LNCaP clone FGC (cell line): Measurements from ENCODE around the gene G6PD.

Experiments used
- DNase-seq: peaks from one replicate; pipeline ENCODE4 v3.0.0-alpha.2; 2011; ENCODE audit warnings: low read depth
- H3K4me3 ChIP-seq: 2 replicates; pipeline ENCODE4 v1.5.1; 2011; ENCODE audit warnings: mild to moderate bottlenecking, low read depth, low read length, control low read depth
- CTCF ChIP-seq: IDR thresholded peaks from 2 replicates; pipeline ENCODE4 v1.5.1; 2012; ENCODE audit warnings: mild to moderate bottlenecking; ENCODE audit not compliant: control insufficient read depth, insufficient read depth; ENCODE audit errors: extremely low read depth

G6PD gene

DNA sequence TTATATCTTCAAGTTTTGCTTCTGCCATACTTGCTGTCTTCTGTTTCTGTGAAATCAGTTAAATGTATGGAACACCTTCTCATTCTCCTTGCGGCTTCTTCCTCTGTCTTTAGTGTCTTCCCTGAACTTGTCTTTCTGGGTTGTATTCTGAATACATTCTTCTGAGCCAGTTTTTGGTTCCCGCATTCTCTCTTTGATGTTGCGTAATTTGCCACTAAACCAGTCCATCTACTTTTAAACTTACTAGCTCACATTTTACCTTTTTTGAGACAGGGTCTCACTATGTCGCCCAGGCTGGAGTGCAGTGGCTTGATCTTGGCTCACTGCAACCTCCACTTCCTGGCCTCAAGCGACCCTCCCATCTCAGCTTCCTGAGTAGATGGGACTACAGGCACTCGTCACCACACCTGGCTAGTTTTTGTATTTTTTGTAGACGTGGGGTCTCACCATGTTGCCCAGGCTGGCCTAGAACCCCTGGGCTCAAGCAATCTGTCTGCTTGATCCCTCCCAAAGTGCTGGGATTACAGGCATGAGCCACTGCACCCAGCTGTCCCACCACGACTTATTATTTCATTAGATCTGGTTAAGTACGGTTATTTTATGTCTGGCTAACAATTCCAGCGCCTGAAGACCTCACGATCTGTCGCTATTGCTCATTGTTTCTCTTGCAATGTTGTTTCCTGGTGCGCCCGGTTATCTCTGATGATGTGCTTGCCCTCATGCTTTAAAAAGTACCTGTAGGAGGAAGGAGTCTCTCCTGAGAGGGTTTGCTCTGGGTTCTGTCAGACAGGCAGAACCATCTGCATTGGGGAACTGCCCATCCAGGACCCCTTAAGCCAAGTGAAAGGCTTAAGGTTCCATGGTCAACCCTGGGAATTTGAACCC is 20.8 kb downstream of the G6PD start:
- no peak overlapping the region for H3K4me3 ChIP-seq
- TF ChIP-seq CTCF, result no peak
- DNase-seq, result no peak

- H3K4me3 ChIP-seq, result no peak overlapping the region
- DNase-seq, result no peak
- no peak for TF ChIP-seq CTCF
Measured at GRCh38 chrX:154519389-154519788, 27.3 kb downstream of the G6PD start.

DNA sequence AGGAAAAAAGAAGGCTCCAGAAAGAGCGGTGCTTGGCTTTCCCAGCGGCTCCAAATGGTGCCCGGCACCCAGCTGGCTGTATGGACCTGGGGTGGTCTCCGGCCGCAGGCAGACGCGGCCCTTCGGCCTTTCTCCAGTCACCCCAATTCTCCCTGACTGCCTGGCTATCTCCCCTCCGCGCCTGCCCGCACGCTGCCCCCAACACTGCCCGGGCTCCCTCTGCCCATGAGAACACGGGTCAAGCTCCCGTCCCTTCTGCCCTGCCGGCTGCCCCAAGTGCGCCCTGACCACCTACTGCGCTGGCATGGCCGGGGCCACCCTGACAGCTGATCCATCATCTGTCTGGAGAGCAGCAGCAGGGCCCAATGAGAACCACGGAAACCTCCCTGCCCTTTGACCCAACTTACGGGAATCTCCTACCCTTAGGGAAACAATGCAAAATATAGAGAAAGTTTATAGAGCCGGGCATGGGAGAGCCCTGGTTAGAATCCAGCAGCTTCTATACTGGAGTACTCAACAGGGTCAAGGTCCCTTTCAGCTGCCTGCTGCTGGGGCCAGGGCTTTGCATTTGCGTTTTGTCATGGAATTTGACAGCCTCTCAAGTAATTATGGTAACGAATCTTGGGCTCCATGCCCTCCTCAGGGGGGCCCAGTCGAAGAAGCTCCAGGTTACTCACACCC is 29.4 kb downstream of the G6PD start:
- H3K4me3 ChIP-seq, result no peak overlapping the region; the same call in 1 of the 2 replicates
- TF ChIP-seq CTCF, result no peak
- no peak for DNase-seq

DNA sequence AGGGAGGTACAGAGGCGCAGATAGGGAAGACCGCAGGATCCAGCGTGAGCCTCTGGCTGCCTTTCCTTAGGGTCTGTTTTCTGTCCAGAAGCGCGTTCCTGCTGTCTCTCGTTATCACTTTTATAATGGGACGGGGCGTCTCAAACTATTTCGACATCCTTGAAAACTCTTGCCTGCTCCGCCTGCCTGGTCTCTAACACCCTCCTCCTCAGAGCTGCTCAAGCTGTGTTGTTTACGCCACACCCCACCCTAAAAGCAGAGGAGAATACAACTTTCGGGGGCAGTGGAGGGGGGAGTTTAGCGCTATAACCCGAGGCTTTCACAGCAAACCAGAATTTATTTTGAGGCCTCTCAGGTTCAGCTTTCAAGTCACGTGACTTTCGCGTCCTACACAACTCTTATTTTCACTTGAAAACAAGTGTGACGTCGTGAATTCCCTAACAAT is 30.0 kb downstream of the G6PD start:
- no peak for DNase-seq
- peak overlapping the region; percentile 56 for H3K4me3 ChIP-seq
- TF ChIP-seq CTCF, result no peak

GRCh38 chrX:154515966-154516655 is 30.5 kb downstream of the G6PD start, which contains the start of gene FAM3A:
TSS of gene FAM3A (minus strand) at chrX:154516232. CDS start at chrX:154515772, 460 bp downstream.
- no peak for TF ChIP-seq CTCF
- no peak for DNase-seq
- peak within 1 kb of the TSS; percentile 69 for H3K4me3 ChIP-seq

DNA sequence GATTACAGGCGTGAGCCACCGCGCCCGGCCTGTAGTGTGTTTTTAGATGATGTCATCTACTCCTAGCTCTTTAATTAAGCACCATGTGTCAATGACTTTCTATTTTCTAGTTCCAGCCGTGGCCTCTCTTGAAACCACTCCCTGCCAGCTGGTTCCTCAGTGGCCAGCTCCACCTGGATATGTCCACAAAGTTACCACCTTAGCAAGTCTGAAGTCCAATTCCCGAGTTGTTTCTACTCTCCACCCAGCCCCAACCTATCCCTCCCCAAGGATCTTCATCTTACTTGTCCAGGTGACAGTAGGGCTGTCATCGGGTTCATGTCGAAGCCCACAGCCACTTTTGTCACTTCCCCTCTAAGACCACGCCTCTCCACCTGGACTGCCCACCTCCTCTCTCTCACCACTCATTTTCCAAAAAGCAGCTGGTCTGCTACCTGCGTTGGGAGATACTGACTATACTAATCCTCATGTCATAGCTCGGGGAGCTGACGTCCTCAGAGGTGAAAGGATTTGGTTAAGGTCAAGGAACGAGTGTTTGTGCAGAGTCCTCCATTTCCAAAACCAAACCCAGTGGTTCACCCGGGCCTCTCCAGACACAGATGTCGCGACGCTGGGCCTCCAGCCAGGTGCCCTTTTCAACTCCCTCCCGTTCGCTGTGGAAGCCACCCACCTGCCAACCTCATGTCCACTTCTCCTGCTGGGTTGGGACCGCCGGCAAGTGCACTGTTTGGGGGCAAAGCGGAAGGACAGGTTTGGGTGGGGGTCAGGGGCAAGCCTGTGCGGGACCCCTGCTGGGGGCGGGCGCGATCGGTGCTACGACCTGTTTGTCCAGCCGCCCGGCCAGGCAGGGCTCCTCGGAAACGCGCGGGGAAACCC is 31.3 kb downstream of the G6PD start:
- H3K4me3 ChIP-seq, result peak overlapping the region; percentile 69
- DNase-seq, result no peak
- TF ChIP-seq CTCF, result no peak
